ENCODE results near the gene CFTR.
"Not testable (repeated sequence)": the region's sequence is repeated elsewhere in the genome, so short reads cannot be mapped to it uniquely, and the experiment has no call there.

CFTR gene

DNA sequence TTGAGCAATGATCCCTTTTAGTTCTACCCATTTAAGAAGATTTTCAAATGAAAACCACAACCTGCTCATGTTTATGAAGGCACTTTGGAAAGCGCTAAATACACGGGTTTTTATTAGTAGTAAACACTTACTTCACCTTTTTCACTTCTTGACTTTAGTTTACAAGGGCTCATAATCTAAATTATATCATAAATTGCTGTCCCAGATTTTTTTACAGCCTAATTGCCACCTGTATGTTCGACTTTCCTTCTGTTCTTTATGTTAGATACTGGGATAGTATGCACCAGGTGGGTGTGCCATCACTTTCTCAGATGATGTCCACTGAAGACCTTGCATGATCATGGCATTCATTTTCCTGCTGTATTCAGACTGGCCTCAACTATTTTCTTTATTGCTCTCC, 22.5 kb downstream of the CFTR start:
- DNase-seq, result no peak

DNA sequence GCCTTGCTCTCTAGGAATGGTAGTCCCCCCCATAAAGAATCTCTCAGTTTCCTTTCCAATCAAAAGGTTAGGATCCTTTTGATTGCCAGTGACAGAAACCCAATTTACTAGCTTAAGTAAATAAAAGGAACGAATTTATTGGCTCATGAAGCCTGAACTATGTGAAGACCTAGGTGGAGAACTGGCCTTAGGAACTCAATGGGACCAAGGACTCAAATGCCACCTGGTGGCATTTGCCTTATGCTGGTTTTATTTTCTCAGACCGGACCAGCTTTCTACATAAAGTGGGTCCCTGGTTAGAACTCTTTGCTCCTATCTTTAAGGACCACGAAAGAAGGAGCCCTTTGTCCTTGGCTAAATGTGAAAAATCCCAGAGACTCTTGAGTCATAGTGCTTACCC, 25.4 kb downstream of the CFTR start:
- no peak for DNase-seq

DNA sequence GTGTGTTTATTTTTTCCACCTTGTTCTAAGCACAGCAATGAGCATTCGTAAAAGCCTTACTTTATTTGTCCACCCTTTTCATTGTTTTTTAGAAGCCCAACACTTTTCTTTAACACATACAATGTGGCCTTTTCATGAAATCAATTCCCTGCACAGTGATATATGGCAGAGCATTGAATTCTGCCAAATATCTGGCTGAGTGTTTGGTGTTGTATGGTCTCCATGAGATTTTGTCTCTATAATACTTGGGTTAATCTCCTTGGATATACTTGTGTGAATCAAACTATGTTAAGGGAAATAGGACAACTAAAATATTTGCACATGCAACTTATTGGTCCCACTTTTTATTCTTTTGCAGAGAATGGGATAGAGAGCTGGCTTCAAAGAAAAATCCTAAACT, 28.9 kb downstream of the CFTR start:
- DNase-seq, result no peak

DNA sequence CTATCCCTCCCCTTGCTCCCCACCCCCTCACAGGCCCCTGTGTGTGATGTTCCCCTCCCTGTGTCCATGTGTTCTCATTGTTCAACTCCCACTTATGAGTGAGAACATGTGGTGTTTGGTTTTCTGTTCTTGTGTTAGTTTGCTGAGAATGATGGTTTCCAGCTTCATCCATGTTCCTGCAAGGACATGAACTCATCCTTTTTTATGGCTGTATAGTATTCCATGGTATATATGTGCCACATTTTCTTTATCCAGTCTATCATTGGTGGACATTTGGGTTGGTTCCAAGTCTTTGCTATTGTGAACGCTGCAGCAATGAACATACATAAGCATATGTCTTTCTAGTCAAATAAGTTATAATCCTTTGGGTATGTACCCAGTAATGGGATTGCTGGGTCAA, 37.4 kb downstream of the CFTR start:
- DNase-seq, result not testable (repeated sequence)

DNA sequence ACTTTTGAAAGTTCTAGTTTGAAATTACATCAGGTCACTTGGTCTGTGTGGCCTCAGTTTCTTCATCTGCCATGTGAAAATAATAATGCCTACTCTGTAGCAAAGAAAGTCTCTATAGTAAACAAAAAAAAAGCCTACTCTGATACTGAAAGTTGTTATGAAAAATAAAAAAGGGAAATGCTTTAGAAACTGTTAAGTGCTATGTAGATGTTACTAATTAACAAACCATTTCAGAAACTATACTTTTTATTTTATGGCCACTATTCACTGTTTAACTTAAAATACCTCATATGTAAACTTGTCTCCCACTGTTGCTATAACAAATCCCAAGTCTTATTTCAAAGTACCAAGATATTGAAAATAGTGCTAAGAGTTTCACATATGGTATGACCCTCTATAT, 50.6 kb downstream of the CFTR start:
- no peak for DNase-seq

DNA sequence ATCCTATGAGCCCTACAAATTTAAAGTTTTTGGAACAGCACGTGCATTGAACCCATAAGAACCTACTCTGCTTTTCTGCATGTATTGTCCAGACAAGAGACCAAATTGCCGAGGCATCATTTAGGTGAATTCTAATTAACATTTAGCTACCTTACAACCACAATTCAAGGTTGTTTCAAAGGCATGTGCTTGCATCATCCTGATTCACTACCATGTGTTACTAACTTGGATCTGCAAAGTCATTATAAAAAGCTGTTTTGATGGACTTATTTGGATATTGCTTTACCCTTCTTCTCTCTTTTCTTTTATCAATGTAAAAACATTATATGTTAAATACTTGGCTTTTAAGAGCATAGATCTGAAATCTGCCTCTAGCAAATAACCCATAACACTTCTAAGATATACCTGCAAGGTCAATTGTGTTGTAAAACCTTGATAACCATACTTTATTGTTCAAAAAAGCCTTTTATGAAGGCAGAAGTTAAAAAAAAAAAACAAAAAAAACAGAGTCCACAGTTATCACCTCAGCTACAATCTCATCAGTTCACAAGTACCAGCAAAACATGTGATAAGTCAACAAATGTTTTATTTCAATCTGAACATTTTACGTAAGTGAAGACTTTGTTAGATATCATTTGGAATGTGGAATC, 51.9 kb downstream of the CFTR start:
- DNase-seq, result no peak

DNA sequence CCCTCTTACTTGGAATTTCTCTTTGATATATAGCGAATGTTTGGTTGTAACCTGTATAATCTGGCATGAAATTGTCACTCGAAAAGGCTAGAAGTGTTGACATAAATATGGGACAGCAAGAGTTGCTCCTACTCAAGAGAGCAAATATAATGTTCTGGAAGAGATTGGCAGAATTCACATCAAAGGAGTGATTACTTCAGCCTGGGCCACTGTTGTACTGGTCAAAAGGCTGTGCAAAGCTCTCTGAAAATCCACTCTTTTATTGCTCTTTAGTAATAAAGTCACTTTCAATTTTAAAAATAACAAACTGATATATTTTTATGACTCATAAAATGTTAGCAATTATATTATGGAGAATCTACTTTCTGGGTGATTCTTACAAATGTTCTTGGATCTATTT, 58.2 kb downstream of the CFTR start:
- no peak for DNase-seq

DNA sequence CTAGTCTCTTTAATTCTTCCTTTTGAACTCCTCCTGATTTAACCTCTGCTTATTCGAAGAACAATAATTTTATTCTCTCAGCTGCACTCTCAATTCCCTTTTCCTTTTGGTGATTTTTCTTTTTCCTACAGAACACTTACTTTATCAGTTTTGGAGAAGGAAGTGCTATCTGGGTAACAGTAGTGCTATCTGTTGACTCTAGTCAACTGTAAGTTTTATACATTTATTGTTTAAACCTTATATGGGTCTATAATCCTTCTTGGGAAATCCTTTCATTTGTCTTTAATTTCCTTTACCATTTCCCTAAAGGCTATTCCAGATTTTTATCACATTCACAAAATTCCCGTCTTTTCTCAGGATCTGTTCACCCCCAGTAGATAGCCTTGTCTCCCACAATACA, 64.2 kb downstream of the CFTR start:
- no peak for DNase-seq

DNA sequence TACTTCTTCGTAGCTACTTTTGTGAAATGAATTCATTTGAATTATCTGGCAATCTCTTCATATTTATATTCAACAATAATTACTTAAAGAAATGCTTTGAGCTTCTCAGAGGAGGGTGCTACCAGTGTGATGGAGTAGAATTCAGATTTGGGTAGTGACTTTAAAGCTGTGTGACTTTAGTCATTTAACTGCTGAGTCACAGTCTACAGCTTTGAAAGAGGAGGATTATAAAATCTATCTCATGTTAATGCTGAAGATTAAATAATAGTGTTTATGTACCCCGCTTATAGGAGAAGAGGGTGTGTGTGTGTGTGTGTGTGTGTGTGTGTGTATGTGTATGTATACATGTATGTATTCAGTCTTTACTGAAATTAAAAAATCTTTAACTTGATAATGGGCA, 68.2 kb downstream of the CFTR start:
- DNase-seq, result no peak

DNA sequence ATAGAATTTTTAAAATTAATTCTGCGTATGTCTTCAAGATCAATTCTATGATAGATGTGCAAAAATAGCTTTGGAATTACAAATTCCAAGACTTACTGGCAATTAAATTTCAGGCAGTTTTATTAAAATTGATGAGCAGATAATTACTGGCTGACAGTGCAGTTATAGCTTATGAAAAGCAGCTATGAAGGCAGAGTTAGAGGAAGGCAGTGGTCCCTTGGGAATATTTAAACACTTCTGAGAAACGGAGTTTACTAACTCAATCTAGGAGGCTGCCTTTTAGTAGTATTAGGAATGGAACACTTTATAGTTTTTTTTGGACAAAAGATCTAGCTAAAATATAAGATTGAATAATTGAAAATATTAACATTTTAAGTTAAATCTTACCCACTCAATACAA, 70.8 kb downstream of the CFTR start:
- DNase-seq, result no peak

DNA sequence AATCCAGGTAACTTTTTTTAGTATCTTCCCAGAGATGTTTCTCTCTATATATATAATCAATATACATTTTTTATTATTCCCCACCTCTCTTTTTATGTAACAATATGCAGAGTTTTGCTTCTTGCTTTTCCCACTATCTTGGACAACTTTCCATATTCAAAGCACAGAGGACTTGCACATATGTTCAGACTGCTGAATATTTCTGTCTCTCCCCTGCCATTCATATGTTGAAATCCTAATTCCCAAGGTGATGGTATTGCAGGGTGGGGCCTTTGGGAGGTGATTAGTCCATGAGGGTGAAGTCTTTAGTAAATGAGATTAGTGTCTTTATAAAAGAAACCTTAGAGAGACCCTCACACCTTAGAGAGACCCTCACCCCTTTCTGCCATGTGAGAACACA, 72.8 kb downstream of the CFTR start:
- DNase-seq, result no peak

DNA sequence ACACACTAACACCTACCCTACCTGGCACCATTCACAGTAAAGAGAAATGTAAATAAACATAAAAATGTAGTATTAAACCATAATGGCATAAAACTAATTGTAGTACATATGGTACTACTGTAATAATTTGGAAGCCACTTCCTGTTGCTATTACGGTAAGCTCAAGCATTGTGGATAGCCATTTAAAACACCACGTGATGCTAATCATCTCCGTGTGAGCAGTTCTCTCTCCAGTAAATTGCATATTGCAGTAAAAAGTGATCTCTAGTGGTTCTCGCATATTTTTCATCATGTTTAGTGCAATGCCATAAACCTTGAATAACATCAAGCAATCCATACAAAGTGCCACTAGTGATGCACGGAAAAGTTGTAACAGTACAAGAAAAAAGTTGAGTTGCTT, 75.4 kb downstream of the CFTR start:
- peak; percentile 30 for DNase-seq

DNA sequence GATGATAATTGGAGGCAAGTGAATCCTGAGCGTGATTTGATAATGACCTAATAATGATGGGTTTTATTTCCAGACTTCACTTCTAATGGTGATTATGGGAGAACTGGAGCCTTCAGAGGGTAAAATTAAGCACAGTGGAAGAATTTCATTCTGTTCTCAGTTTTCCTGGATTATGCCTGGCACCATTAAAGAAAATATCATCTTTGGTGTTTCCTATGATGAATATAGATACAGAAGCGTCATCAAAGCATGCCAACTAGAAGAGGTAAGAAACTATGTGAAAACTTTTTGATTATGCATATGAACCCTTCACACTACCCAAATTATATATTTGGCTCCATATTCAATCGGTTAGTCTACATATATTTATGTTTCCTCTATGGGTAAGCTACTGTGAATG, 79.6 kb downstream of the CFTR start:
- DNase-seq, result no peak

DNA sequence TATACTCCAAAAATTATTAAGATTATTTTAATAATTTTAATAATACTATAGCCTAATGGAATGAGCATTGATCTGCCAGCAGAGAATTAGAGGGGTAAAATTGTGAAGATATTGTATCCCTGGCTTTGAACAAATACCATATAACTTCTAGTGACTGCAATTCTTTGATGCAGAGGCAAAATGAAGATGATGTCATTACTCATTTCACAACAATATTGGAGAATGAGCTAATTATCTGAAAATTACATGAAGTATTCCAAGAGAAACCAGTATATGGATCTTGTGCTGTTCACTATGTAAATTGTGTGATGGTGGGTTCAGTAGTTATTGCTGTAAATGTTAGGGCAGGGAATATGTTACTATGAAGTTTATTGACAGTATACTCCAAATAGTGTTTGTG, 80.2 kb downstream of the CFTR start:
- DNase-seq, result no peak

DNA sequence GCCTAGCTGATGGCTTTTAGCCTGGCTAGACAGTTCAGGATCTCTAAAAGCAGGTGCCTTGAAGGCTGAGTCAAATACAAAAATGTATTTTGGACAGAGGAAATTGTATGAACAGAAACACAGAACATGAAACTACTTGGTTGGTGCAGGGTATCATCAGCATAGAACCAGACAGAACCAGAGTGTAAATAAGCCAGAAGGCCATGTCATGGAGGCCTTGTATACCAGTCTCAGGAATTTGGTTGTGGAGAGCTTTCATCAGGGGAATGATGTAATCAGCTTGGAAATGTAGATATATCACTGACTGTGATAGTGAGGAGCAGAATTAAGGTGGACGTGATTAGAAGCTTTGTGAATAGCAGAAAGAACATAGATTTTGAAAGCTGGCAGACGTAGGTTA, 82.9 kb downstream of the CFTR start:
- DNase-seq, result no peak

DNA sequence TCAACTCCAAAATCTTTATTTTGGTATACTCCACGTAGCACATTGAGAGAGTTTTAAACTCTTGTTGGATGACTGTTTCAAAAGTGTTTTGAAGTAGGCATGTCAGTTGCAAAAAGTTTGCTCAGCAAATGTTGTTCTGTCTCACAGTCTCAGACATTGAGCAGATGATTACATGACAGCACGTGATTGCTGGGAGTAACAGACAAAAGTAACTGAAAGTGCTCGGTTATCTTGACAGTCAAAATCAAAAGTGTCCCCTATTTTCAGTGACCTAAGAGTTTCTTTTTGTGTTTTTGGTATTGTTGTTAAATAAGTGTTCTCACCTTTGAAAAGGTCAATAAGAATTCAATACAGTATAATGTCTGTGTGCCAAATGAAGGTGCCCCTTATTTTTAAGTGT, 84.3 kb downstream of the CFTR start:
- no peak for DNase-seq

DNA sequence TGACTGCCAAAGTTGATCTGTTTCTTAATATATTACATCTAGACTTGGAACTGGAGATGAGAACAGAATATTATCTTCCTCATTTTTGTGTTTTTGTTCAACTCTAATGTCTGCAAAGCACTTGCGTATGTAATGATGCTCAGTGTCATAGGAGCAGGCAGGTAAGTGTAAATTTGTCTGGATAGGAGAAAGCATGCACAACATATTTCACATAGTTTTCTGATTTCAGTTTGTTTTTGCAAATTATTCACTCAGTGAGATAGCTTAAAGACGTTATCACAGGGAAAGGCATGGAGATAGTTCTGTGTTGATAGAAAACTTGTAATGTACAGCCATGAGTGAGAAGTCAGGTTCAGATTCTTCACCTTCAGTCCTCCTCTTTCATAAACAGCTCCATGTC, 84.8 kb downstream of the CFTR start:
- DNase-seq, result no peak

DNA sequence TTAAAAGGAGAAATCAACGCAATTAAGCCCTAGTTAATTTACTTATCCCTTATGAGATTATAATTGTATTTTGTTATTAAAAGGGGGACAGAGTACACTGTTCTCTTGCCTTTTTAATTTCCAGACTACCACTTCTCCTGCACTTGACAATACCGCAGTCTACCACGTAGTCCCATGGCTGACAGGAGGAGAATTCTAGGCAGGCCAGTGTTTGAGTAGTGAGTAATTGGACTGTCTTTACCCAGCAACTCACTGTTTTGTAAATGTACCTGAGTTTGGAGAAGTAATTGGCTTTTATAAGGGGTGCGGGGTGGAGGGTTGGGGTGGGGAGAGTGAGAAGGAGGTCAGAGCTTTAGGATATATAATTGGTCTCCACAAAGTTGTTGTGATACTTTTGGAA, 85.4 kb downstream of the CFTR start:
- DNase-seq, result no peak

DNA sequence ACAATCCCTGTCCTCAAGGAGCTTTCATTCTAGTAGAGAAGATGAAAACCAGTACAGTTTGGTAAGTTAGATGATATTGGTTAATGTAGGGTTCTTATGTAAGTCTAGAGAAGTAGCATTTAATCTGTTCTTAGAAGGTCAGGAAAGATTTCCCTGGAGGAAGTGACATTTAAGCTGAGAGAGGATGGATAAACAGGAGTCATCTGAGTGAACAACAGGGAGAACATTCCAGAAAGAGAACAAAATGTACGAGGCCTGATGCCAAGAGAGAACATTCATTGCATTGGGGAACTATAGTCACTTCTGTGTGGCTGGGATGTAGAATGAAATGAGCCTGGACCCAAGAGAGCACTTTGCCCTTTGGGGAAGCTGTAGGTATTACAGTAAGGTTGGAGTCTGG, 88.0 kb downstream of the CFTR start:
- no peak for DNase-seq

DNA sequence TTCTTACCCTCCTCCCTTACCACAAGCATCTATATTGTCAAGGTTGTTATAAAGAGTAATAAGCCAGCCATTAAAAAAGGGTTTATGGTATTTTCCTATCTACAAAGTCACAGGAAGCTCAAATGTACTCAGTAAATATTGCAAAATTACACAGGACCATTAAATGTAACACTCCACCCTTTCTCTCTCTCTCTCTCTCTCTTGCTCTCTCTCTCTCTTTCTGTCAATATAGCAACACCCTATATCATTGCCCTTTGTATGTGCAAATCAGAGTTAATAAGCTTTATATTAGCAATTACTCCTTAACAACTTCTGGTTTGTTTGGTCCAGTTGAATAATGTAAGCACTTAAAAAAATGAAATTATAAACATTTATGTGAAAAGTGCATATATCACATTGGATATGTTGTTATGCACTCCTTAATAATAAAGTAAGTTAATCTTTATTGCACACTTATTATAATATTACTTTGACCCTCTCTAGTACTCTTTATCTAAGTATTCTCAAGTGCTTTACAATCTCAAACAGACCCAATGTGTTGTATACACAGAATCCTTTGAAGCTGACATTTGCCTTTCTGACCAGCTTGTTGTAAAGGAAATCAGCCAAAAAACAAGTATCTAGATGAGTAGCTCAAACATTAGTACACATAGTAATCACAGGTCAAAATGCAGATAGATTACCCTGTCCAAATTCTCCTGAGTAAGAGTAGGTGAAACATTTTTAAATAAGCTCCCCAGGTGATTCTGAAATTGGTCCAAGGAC, 93.2 kb downstream of the CFTR start:
- peak; percentile 87 for DNase-seq

DNA sequence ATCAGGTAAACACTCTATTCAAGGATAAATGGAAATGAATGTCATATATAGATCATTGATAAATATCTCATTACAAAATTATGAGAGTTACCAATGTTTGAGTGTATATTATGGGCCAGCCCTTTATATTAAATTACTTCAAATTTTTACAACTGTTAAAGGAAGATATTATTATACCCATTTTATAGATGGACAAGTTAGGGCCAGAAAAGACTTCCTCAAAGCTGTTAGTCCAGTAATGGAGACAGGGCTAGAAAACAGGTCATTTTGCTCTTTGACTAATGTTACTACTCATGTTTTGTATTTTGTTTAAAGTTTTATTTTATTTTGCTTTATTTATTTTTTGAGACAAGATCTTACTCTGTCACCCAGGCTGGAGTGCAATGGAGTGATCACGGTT, 101.6 kb downstream of the CFTR start:
- no peak for DNase-seq

DNA sequence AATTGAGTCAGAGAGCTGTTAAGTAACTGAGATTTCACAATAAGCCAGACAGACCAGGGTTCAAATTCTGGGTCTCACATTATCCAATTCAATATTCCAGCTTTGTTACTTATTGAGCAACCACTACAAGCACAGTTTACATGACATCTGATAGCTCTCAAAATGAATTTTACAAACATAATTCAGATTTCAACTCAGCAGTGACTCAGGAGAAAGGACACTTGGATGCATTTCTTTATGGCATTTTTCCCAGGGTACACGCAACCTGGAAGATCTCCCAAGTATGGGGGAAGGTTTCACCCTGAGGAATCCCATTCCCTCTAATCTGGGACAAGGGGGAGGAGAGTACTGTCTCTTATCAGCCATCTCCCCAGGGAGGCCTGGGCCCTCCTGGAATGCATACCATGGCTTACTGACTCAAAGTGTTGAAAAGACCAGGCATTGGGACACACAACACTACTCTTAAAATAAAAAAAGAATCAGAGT, 102.4 kb downstream of the CFTR start:
- DNase-seq, result no peak

DNA sequence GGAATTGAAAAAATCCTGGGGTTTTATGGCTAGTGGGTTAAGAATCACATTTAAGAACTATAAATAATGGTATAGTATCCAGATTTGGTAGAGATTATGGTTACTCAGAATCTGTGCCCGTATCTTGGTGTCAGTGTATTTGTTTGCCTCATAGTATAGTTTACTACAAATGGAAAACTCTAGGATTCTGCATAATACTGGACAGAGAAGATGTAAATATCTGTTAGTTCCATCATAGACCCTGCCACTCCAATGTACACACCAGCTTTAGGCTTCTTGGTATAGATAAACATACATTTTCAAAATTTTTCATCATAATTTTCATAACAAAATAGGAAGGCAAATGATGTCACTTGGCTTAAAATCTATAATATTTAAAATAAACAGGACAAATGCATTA, 108.1 kb downstream of the CFTR start:
- no peak for DNase-seq

DNA sequence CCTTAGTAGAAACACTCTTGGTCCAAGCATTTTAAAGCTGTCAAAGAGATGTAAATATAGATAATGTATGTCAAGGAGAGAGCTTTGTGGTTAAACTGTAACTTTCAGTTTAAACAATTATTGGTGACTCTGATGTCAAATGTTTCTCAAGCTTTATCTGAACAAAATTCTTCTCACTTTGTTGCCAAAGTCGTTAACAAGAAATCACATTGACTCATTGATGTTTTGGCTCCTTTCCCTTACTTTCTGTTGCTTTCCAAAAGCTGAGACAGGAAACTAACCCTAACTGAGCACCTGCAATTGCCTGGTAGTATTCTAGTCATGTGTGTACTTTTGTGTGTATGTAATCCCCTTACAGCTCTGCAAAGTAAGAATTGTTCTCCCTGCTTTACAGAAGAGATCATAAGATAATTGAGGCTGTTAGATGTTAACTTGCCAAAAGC, 108.5 kb downstream of the CFTR start:
- no peak for DNase-seq

DNA sequence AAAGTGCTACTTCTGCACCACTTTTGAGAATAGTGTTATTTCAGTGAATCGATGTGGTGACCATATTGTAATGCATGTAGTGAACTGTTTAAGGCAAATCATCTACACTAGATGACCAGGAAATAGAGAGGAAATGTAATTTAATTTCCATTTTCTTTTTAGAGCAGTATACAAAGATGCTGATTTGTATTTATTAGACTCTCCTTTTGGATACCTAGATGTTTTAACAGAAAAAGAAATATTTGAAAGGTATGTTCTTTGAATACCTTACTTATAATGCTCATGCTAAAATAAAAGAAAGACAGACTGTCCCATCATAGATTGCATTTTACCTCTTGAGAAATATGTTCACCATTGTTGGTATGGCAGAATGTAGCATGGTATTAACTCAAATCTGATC, 110.4 kb downstream of the CFTR start:
- no peak for DNase-seq
